HFF-Myc (cell line): ENCODE results near the gene COX6A1.
A peak's percentile ranks its signal among the peaks of the same experiment; 100 is the strongest.

Experiments
- DNase-seq: peaks from one replicate; pipeline ENCODE4 v3.0.0-alpha.2; 2011; ENCODE audit warnings: low read depth; ENCODE audit errors: extremely low read depth
- H3K4me3 ChIP-seq: replicated peaks from 2 replicates; pipeline ENCODE4 v1.5.1; 2011; ENCODE audit warnings: low read depth, mild to moderate bottlenecking, control low read depth, low read length
- CTCF ChIP-seq: IDR thresholded peaks from 2 replicates; pipeline ENCODE4 v1.5.1; 2012; ENCODE audit warnings: mild to moderate bottlenecking, low read depth, low read length, control low read depth; ENCODE audit errors: missing control alignments

COX6A1 gene

GRCh38 chr12:120425797-120426196, 12.1 kb upstream of the COX6A1 start:
- no peak overlapping the region for H3K4me3 ChIP-seq
- DNase-seq, result no peak
- TF ChIP-seq CTCF, result no peak

GRCh38 chr12:120428597-120429229, 9.2 kb upstream of the COX6A1 start:
- H3K4me3 ChIP-seq, result no peak overlapping the region
- no peak for TF ChIP-seq CTCF
- DNase-seq, result no peak

- TF ChIP-seq CTCF, result no peak
- no peak for DNase-seq
- no peak overlapping the region for H3K4me3 ChIP-seq
These were observed 8.5 kb upstream of the COX6A1 start for GRCh38 chr12:120429368-120429767.

GRCh38 chr12:120432772-120433525, 5.0 kb upstream of the COX6A1 start:
- DNase-seq, result no peak
- H3K4me3 ChIP-seq, result no peak overlapping the region
- TF ChIP-seq CTCF, result no peak

- no peak for TF ChIP-seq CTCF
- DNase-seq, result no peak
- H3K4me3 ChIP-seq, result peak overlapping the region; percentile 88
These were observed 734 bp downstream of the COX6A1 start for GRCh38 chr12:120438495-120439198.

- H3K4me3 ChIP-seq, result peak overlapping the region; percentile 88
- DNase-seq, result peak; percentile 45
- TF ChIP-seq CTCF, result peak; percentile 64
These were observed 1.8 kb downstream of the COX6A1 start for GRCh38 chr12:120439646-120440247.
